Measurements from ENCODE around the gene FBXO5.
"Not testable (repeated sequence)": the region's sequence is repeated elsewhere in the genome, so short reads cannot be mapped to it uniquely, and the experiment has no call there.

FBXO5 gene

GRCh38 chr6:152976749-152977148, 6.1 kb downstream of the FBXO5 start:
- TF ChIP-seq CTCF (IDR thresholded peaks at IDR 0.05; ENCODE audit: low read depth, low read length, missing control alignments): no peak
- no peak for DNase-seq (ENCODE audit: low read depth)
- H3K4me3 ChIP-seq (ENCODE audit: low read depth, low read length): no peak overlapping the region
- in situ Hi-C loops (cut with HindIII; ENCODE audit: low sequenced_read_pairs): no loop called here

GRCh38 chr6:152975204-152975915, 7.5 kb downstream of the FBXO5 start:
- no peak for TF ChIP-seq CTCF (IDR thresholded peaks at IDR 0.05; ENCODE audit: low read depth, low read length, missing control alignments)
- no peak for DNase-seq (ENCODE audit: low read depth)
- in situ Hi-C loops (cut with HindIII; ENCODE audit: low sequenced_read_pairs): no loop called here
- no peak overlapping the region for H3K4me3 ChIP-seq (ENCODE audit: low read depth, low read length)

- H3K4me3 ChIP-seq (ENCODE audit: low read depth, low read length): no peak overlapping the region
- TF ChIP-seq CTCF (IDR thresholded peaks at IDR 0.05; ENCODE audit: low read depth, low read length, missing control alignments): no peak
- in situ Hi-C loops (cut with HindIII; ENCODE audit: low sequenced_read_pairs): no loop called here
- no peak for DNase-seq (ENCODE audit: low read depth)
Observed at GRCh38 chr6:152973916-152974315, 8.9 kb downstream of the FBXO5 start.

GRCh38 chr6:152969688-152970418, 13.0 kb downstream of the FBXO5 start:
- no peak for DNase-seq (ENCODE audit: low read depth)
- in situ Hi-C loops (cut with HindIII; ENCODE audit: low sequenced_read_pairs): no loop called here
- no peak for TF ChIP-seq CTCF (IDR thresholded peaks at IDR 0.05; ENCODE audit: low read depth, low read length, missing control alignments)
- H3K4me3 ChIP-seq (ENCODE audit: low read depth, low read length): no peak overlapping the region

GRCh38 chr6:152966168-152966894, 16.5 kb downstream of the FBXO5 start:
- DNase-seq (ENCODE audit: low read depth); in situ Hi-C loops (cut with HindIII; ENCODE audit: low sequenced_read_pairs); H3K4me3 ChIP-seq (ENCODE audit: low read depth, low read length): not testable (repeated sequence)

GRCh38 chr6:152959333-152959732, 23.5 kb downstream of the FBXO5 start:
- no peak overlapping the region for H3K4me3 ChIP-seq (ENCODE audit: low read depth, low read length)
- DNase-seq (ENCODE audit: low read depth): no peak
- in situ Hi-C loops (cut with HindIII; ENCODE audit: low sequenced_read_pairs): no loop called here
- no peak for TF ChIP-seq CTCF (IDR thresholded peaks at IDR 0.05; ENCODE audit: low read depth, low read length, missing control alignments)
